B cell (primary cell): Measurements from ENCODE around the gene SULT2A1. TPM values are rescaled to one million over a fixed set of nuclear protein-coding genes. Genes with fewer than 3 reads are reported as not detected.

Experiments used
- ATAC-seq: fragments of 200-7000 bp; cut with Tn5 transposase; one replicate; pipeline ENCODE4 v1.10.0; 2021; ENCODE audit warnings: low read depth, mild to moderate bottlenecking, moderate number of reproducible peaks, moderate library complexity
- CTCF ChIA-PET: fragments of 350-600 bp; sonication (Branson Sonifier 250); formaldehyde crosslinking; loops from one replicate; lab custom pipeline; 2021; ENCODE audit warnings: antibody characterized with exemption, inconsistent platforms; lab: Charles Lee
- POLR2A ChIA-PET: fragments of 350-600 bp; sonication (Branson Sonifier 250); formaldehyde crosslinking; loops from one replicate; lab custom pipeline; 2021; ENCODE audit warnings: antibody characterized with exemption; lab: Charles Lee
- DNase-seq: peaks from one replicate; pipeline ENCODE4 v3.0.0; 2013
- H2AFZ ChIP-seq: 2 replicates; pipeline ENCODE4 v1.6.1; 2012; ENCODE audit warnings: mild to moderate bottlenecking, low read depth, low read length; ENCODE audit not compliant: insufficient read depth, poor library complexity, severe bottlenecking
- H3K27ac ChIP-seq, 2 donors: 1 replicate in 1 of 2; 2 replicates in 1 of 2; pipeline ENCODE4 v1.5.1; 2012 to 2013; ENCODE audit warnings: low read length in 2 of 2, mild to moderate bottlenecking in 2 of 2, moderate library complexity in 1 of 2
- H3K27me3 ChIP-seq, 4 experiments: fragments of 200-600 bp in 1 of 4; sonication (generic) in 1 of 4; replicated peaks in 1 of 4; 1 replicate in 2 of 4; 2 replicates in 2 of 4; pipeline versions ENCODE4 v1.6.1 to v1.7.0; 2013 to 2016; ENCODE audit warnings: low read length in 3 of 4, mild to moderate bottlenecking in 2 of 4, mixed read lengths in 1 of 4, moderate library complexity in 1 of 4; ENCODE audit not compliant: insufficient read depth in 4 of 4, control insufficient read depth in 3 of 4; ENCODE audit errors: control extremely low read depth in 1 of 4
- H3K36me3 ChIP-seq, 2 experiments: replicated peaks in 1 of 2; 1 replicate in 1 of 2; 2 replicates in 1 of 2; pipeline versions ENCODE4 v1.6.1 to v1.7.1; 2013; ENCODE audit warnings: low read length in 1 of 2; ENCODE audit not compliant: insufficient read depth in 2 of 2, control insufficient read depth in 1 of 2; ENCODE audit errors: control extremely low read depth in 1 of 2, extremely low read depth in 1 of 2
- H3K4me1 ChIP-seq, 2 donors: fragments of 200-600 bp in 1 of 2; sonication (generic) in 1 of 2; 1 replicate in 1 of 2; 2 replicates in 1 of 2; pipeline versions ENCODE4 v1.5.1 to v1.6.1; 2013 to 2017; ENCODE audit warnings: low read length in 2 of 2; ENCODE audit not compliant: control insufficient read depth in 2 of 2, insufficient read depth in 2 of 2
- H3K4me2 ChIP-seq: replicated peaks from 2 replicates; pipeline ENCODE3; 2012; ENCODE audit warnings: mild to moderate bottlenecking, low read depth, low read length; ENCODE audit not compliant: poor library complexity, severe bottlenecking
- H3K4me3 ChIP-seq, 5 experiments: fragments of 200-600 bp in 1 of 5; sonication (generic) in 1 of 5; 1 replicate in 3 of 5; 2 replicates in 2 of 5; pipeline versions ENCODE4 v1.5.1 to v1.7.0; 2011 to 2016; ENCODE audit warnings: low read length in 4 of 5, mild to moderate bottlenecking in 4 of 5, low read depth in 2 of 5, control low read depth in 1 of 5, moderate library complexity in 1 of 5; ENCODE audit not compliant: insufficient read depth in 1 of 5; ENCODE audit errors: control extremely low read depth in 1 of 5, extremely low read depth in 1 of 5
- H3K79me2 ChIP-seq: fragments of 200-600 bp; sonication (generic); one replicate; pipeline ENCODE4 v1.6.0; 2016; ENCODE audit warnings: low read length; ENCODE audit not compliant: control insufficient read depth, insufficient read depth
- H3K9ac ChIP-seq: fragments of 200-600 bp; sonication (generic); 2 replicates; pipeline ENCODE4 v1.6.1; 2017; ENCODE audit warnings: mild to moderate bottlenecking, low read length, moderate library complexity
- H3K9me3 ChIP-seq, 3 donors: one replicate each; pipeline versions ENCODE4 v1.6.1 to v1.7.1; 2013; ENCODE audit warnings: low read length in 2 of 3; ENCODE audit not compliant: control insufficient read depth in 2 of 3, insufficient read depth in 1 of 3; ENCODE audit errors: control extremely low read depth in 1 of 3
- H4K20me1 ChIP-seq: 2 replicates; pipeline ENCODE4 v1.6.0; 2012; ENCODE audit warnings: mild to moderate bottlenecking, low read length; ENCODE audit not compliant: insufficient read depth, control insufficient read depth, poor library complexity, severe bottlenecking
- H3K27ac Mint-ChIP-seq: one replicate; pipeline ENCODE4 v1.8.0; 2021; ENCODE audit warnings: mixed read lengths
- H3K27me3 Mint-ChIP-seq: one replicate; pipeline ENCODE4 v1.8.0; 2021; ENCODE audit warnings: mixed read lengths
- H3K4me1 Mint-ChIP-seq: one replicate; pipeline ENCODE4 v1.8.0; 2021; ENCODE audit warnings: mixed read lengths
- H3K4me3 Mint-ChIP-seq: one replicate; pipeline ENCODE4 v1.8.0; 2021; ENCODE audit warnings: mixed read lengths
- H3K9me3 Mint-ChIP-seq: one replicate; pipeline ENCODE4 v1.8.0; 2022; ENCODE audit warnings: mixed read lengths; ENCODE audit not compliant: insufficient read depth
- CTCF ChIP-seq: fragments of 200-600 bp; IDR thresholded peaks from one replicate; pipeline ENCODE4 v1.8.0; 2022; ENCODE audit warnings: antibody characterized with exemption, mild to moderate bottlenecking
- EZH2 ChIP-seq: IDR thresholded peaks from 2 replicates; pipeline ENCODE4 v1.6.1; 2012; ENCODE audit warnings: borderline replicate concordance, low read depth, mild to moderate bottlenecking, moderate library complexity, low read length; ENCODE audit not compliant: insufficient read depth, poor library complexity, severe bottlenecking
- WGBS: methylation state at CpG from one replicate; pipeline ENCODE4 v1.1.5; 2013; ENCODE audit warnings: missing lambda C conversion rate; ENCODE audit not compliant: insufficient coverage; 5-methylcytosine and 5-hydroxymethylcytosine counted together
- intact Hi-C: fragments of 100-400 bp; cut with micrococcal nuclease; formaldehyde crosslinking; loops from one replicate; pipeline ENCODE4 v1.10.0; 2022
- polyA plus RNA-seq: library from polyadenylated mRNA; depleted of rRNA; stranded (reverse); fragments of >200 nt; gene quantifications from 2 replicates; pipeline ENCODE4 v1.2.3, GENCODE V29; 2012
- total RNA-seq, 2 donors: library from RNA; stranded (reverse); fragments of 120-200 nt in 1 of 2; gene quantifications; 1 replicate in 1 of 2; 2 replicates in 1 of 2; pipeline versions ENCODE4 v1.2.3 to v1.2.4, GENCODE V29; 2013 to 2022

Gene SULT2A1
- total and polyA plus RNA-seq, 2 donors (not counting 1 experiment from before 2014, with no cell fraction given): not detected

DNA sequence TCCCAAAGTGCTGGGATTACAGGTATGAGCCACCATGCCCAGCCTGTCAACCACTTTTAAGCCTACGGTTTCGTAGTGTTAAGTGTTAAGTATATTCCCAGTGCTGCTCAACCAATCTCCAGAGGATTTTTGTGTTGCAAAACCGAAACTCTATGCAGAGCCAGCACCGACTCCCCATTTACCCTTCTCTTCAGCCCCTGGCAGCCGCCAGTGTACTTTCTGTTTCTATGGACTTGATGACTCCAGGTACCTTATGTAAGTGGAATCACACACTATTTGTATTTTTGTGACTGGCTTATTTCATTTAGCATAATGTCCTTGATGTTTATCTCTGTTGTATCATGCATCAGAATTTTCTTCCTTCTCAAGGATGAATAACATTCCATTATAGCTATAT lies 1.1 kb downstream of the SULT2A1 start:
- intact Hi-C loops: no loop called here
- H3K27me3 ChIP-seq: peaks cover 0 to 5% (median 2%) of the 10 kb centered on the region in 4 experiments
- ATAC-seq (no peak), DNase-seq (no peak)
- H3K4me2 ChIP-seq: no peak overlapping the region
- no peaks in the 10 kb centered on the region for H3K79me2 ChIP-seq
- Mint-ChIP-seq H3K27ac (no peak overlapping the region), H3K9me3 (no peaks in the 10 kb centered on the region), H3K4me1 (no peaks in the 10 kb centered on the region), H3K4me3 (no peak overlapping the region), H3K27me3 (peaks cover 9% of the 10 kb centered on the region)
- H3K9me3 ChIP-seq: peaks cover 0 to 2% (median 0%) of the 10 kb centered on the region in 3 donors
- H3K4me1 ChIP-seq: no peaks in the 10 kb centered on the region
- H3K9ac ChIP-seq: no peak overlapping the region
- H2AFZ ChIP-seq: no peak overlapping the region
- H3K36me3 ChIP-seq: no peaks in the 10 kb centered on the region
- no CpG with 5 or more reads among the region's 5 CpGs for WGBS
- CTCF ChIA-PET: no interaction called here
- H3K27ac ChIP-seq: no peak overlapping the region
- TF ChIP-seq EZH2 (no peak), CTCF (no peak)
- H4K20me1 ChIP-seq: no peaks in the 10 kb centered on the region
- H3K4me3 ChIP-seq: no peak overlapping the region
- POLR2A ChIA-PET: interaction anchor here (0.7 kb wide), 1 partner anchor 305 kb away, joined by 5 read pairs; no protein-coding TSS in a partner anchor

- peaks cover 0 to 5% (median 2%) of the 10 kb centered on the region in 4 experiments for H3K27me3 ChIP-seq
- no peak overlapping the region for H3K9ac ChIP-seq
- H2AFZ ChIP-seq: no peak overlapping the region
- ChIA-PET CTCF (no interaction called here), POLR2A (no interaction called here)
- intact Hi-C loops: no loop called here
- no peak for ATAC-seq
- Mint-ChIP-seq H3K4me3 (no peak overlapping the region), H3K9me3 (peaks cover 2% of the 10 kb centered on the region), H3K27ac (no peak overlapping the region), H3K27me3 (peaks cover 8% of the 10 kb centered on the region), H3K4me1 (no peaks in the 10 kb centered on the region)
- TF ChIP-seq CTCF: no peak
- TF ChIP-seq EZH2: no peak
- no peaks in the 10 kb centered on the region for H3K79me2 ChIP-seq
- WGBS: no CpG with 5 or more reads among the region's 3 CpGs
- H4K20me1 ChIP-seq: no peaks in the 10 kb centered on the region
- no peaks in the 10 kb centered on the region for H3K36me3 ChIP-seq
- H3K9me3 ChIP-seq: peaks cover 0 to 5% (median 0%) of the 10 kb centered on the region in 3 donors
- DNase-seq: no peak
- no peak overlapping the region for H3K4me3 ChIP-seq
- no peak overlapping the region for H3K27ac ChIP-seq
- no peaks in the 10 kb centered on the region for H3K4me1 ChIP-seq
- H3K4me2 ChIP-seq: no peak overlapping the region
These were observed 3.2 kb downstream of the SULT2A1 start for GRCh38 chr19:47882890-47883289.
